ENCODE results near the gene GIMAP2.
"Not testable (repeated sequence)": the region's sequence is repeated elsewhere in the genome, so short reads cannot be mapped to it uniquely, and the experiment has no call there.

Gene GIMAP2

DNA sequence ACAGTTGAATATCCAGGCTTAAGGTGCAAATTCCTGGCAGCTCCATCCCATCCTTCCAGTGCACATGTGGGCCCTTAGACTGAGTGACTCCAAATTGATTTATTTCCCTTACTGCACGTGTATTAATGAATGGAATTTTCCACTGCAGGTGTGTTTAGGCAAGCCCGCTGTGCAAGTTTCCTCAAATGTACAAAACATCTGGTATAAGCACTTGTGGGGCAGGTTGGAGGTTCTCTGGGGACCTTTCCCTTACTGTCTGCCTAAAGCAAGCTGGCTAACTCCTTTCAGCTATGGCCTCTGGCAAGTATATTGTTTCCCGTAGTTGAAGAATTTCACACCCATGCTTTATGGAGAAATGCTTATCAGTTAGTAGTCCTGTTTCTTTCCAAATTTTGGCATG, 28.0 kb upstream of the GIMAP2 start:
- Histone ChIP-seq H3K9ac (ENCODE audit: low read length) (no peak overlapping the region), H3K14ac (ENCODE audit: low read length in 2 of 2) (no peak overlapping the region), H3K27me3 (ENCODE audit: control insufficient read depth in 1 of 2, insufficient read depth in 1 of 2, low read length in 2 of 2) (no peaks in the 10 kb centered on the region), H3K4me1 (ENCODE audit: control insufficient read depth, insufficient read depth, low read depth, low read length) (no peaks in the 10 kb centered on the region), H2AK5ac (ENCODE audit: low read length, severe bottlenecking) (no peak overlapping the region), H3K4ac (ENCODE audit: low read depth in 1 of 2, low read length in 2 of 2) (no peak overlapping the region), H3K4me2 (ENCODE audit: low read length, poor library complexity, severe bottlenecking) (no peak overlapping the region), H2BK15ac (ENCODE audit: low read depth, poor library complexity, severe bottlenecking) (no peak overlapping the region), H2BK12ac (ENCODE audit: low read length in 2 of 2) (no peak overlapping the region), H2BK5ac (ENCODE audit: low read depth, low read length, poor library complexity, severe bottlenecking) (no peak overlapping the region), H3K9me3 (ENCODE audit: control insufficient read depth, low read length) (peaks cover 11% of the 10 kb centered on the region), H3K23ac (ENCODE audit: low read length in 2 of 2) (no peak overlapping the region), H4K8ac (ENCODE audit: low read length) (no peak overlapping the region), H2AFZ (ENCODE audit: low read depth, low read length) (no peak overlapping the region), H3K79me1 (replicated peaks; ENCODE audit: low read length, poor library complexity, severe bottlenecking) (no peaks in the 10 kb centered on the region), H3K18ac (ENCODE audit: low read depth in 1 of 2, low read length in 2 of 2) (no peak overlapping the region), H3K27ac (ENCODE audit: low read length, poor library complexity, severe bottlenecking) (no peak overlapping the region), H3K4me3 (ENCODE audit: insufficient read depth in 1 of 2, low read depth in 1 of 2, low read length in 2 of 2) (no peak overlapping the region), H3K36me3 (ENCODE audit: control insufficient read depth in 1 of 2, insufficient read depth in 2 of 2, low read depth in 1 of 2, low read length in 2 of 2) (no peaks in the 10 kb centered on the region), H2BK120ac (ENCODE audit: low read depth, low read length) (no peak overlapping the region), H4K91ac (ENCODE audit: low read length) (no peak overlapping the region)
- 73% methylated on average over 3 of the region's 3 CpGs for WGBS
- DNase-seq = no peak

DNA sequence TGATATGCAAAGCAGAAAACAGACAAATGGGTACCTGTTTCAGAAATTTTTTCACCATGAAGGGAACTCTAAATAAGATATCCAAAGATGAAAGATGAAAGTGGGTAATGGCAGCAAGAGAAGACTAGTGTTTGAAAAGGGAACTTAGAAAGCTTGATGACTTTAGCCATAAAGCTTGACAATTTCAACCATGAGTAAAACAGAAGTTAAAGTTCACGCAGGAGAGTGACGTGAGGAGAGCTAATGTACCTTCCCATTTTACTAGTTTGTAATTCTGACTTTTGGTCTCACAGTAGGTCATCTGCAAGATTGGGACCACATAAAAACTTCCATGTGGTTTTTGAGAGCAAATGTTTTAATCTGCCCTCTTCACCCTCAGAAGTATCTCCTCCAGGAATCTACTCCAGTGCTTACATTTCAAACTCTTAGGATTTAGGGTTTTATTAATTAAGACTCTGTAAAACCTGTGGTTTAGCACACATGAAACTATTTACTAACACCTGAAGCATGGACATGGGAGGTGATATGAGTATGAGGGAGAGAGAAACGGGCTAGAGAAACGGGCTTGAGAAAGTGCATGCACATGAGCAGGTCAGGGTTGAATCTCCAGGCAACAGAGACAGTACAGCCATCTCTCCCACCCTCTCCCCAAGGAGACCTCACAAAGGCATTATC, 24.4 kb upstream of the GIMAP2 start:
- Histone ChIP-seq H3K18ac (ENCODE audit: low read depth in 1 of 2, low read length in 2 of 2) (no peak overlapping the region), H2AFZ (ENCODE audit: low read depth, low read length) (no peak overlapping the region), H3K4me2 (ENCODE audit: low read length, poor library complexity, severe bottlenecking) (no peak overlapping the region), H3K9ac (ENCODE audit: low read length) (no peak overlapping the region), H4K8ac (ENCODE audit: low read length) (no peak overlapping the region), H3K4ac (ENCODE audit: low read depth in 1 of 2, low read length in 2 of 2) (no peak overlapping the region), H4K91ac (ENCODE audit: low read length) (no peak overlapping the region), H3K14ac (ENCODE audit: low read length in 2 of 2) (no peak overlapping the region), H2BK15ac (ENCODE audit: low read depth, poor library complexity, severe bottlenecking) (no peak overlapping the region), H3K23ac (ENCODE audit: low read length in 2 of 2) (no peak overlapping the region), H2AK5ac (ENCODE audit: low read length, severe bottlenecking) (no peak overlapping the region), H2BK5ac (ENCODE audit: low read depth, low read length, poor library complexity, severe bottlenecking) (no peak overlapping the region), H3K9me3 (ENCODE audit: control insufficient read depth, low read length) (peaks cover 6% of the 10 kb centered on the region), H3K4me1 (ENCODE audit: control insufficient read depth, insufficient read depth, low read depth, low read length) (no peaks in the 10 kb centered on the region), H3K79me1 (replicated peaks; ENCODE audit: low read length, poor library complexity, severe bottlenecking) (no peaks in the 10 kb centered on the region), H3K27me3 (ENCODE audit: control insufficient read depth in 1 of 2, insufficient read depth in 1 of 2, low read length in 2 of 2) (no peaks in the 10 kb centered on the region), H2BK12ac (ENCODE audit: low read length in 2 of 2) (no peak overlapping the region), H3K27ac (ENCODE audit: low read length, poor library complexity, severe bottlenecking) (no peak overlapping the region), H3K36me3 (ENCODE audit: control insufficient read depth in 1 of 2, insufficient read depth in 2 of 2, low read depth in 1 of 2, low read length in 2 of 2) (no peaks in the 10 kb centered on the region), H3K4me3 (ENCODE audit: insufficient read depth in 1 of 2, low read depth in 1 of 2, low read length in 2 of 2) (no peak overlapping the region), H2BK120ac (ENCODE audit: low read depth, low read length) (no peak overlapping the region)
- 100% methylated on average over 2 of the region's 4 CpGs for WGBS
- DNase-seq = no peak

- not testable (repeated sequence) for H4K8ac ChIP-seq (ENCODE audit: low read length); DNase-seq; H3K27ac ChIP-seq (ENCODE audit: low read length, poor library complexity, severe bottlenecking); H3K4me3 ChIP-seq (ENCODE audit: insufficient read depth in 1 of 2, low read depth in 1 of 2, low read length in 2 of 2); H3K9me3 ChIP-seq (ENCODE audit: control insufficient read depth, low read length); H3K79me1 ChIP-seq (replicated peaks; ENCODE audit: low read length, poor library complexity, severe bottlenecking); H3K27me3 ChIP-seq (ENCODE audit: control insufficient read depth in 1 of 2, insufficient read depth in 1 of 2, low read length in 2 of 2); H2BK5ac ChIP-seq (ENCODE audit: low read depth, low read length, poor library complexity, severe bottlenecking); H3K23ac ChIP-seq (ENCODE audit: low read length in 2 of 2); H3K9ac ChIP-seq (ENCODE audit: low read length); H3K4me2 ChIP-seq (ENCODE audit: low read length, poor library complexity, severe bottlenecking); H2BK15ac ChIP-seq (ENCODE audit: low read depth, poor library complexity, severe bottlenecking); H3K4me1 ChIP-seq (ENCODE audit: control insufficient read depth, insufficient read depth, low read depth, low read length); H2AFZ ChIP-seq (ENCODE audit: low read depth, low read length); H2BK120ac ChIP-seq (ENCODE audit: low read depth, low read length); H3K18ac ChIP-seq (ENCODE audit: low read depth in 1 of 2, low read length in 2 of 2); H2BK12ac ChIP-seq (ENCODE audit: low read length in 2 of 2); H2AK5ac ChIP-seq (ENCODE audit: low read length, severe bottlenecking); H3K4ac ChIP-seq (ENCODE audit: low read depth in 1 of 2, low read length in 2 of 2); H3K14ac ChIP-seq (ENCODE audit: low read length in 2 of 2); H4K91ac ChIP-seq (ENCODE audit: low read length); H3K36me3 ChIP-seq (ENCODE audit: control insufficient read depth in 1 of 2, insufficient read depth in 2 of 2, low read depth in 1 of 2, low read length in 2 of 2)
These were observed 22.7 kb upstream of the GIMAP2 start for GRCh38 chr7:150662821-150663220.

DNA sequence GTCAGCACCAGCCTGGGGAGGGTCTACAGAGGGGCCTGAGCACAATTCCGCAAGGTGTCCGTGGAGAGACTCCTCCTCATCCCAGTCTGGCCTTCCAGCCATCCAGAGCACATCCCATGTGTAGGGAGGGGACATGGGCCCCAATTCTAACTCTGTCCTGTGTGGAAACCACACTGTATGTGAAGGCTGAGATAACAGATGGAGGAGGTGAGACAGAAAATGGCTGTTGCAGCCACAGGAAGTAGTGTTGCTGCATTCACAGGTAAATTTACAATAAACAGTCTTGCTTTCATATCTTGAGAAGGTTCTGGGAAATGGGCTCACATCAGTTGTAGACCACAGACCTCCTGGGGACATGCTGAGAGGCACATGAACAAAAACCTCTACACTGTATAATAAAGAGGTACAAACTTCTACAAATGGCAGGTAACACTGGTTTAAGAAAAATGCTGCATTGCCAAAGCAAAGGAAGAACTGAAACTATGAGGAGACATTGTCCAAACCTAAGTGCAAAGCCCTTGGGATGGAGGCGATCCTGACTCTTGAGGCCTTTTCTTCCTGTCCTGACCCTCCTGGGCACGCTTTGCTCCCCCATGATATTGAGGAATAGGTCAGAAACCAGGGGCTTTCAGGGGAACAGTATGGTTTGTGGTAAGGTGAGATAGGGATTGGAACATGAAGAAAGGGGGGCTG, 21.6 kb upstream of the GIMAP2 start:
- H3K4ac ChIP-seq (ENCODE audit: low read depth in 1 of 2, low read length in 2 of 2) = no peak overlapping the region
- no peak overlapping the region for H3K23ac ChIP-seq (ENCODE audit: low read length in 2 of 2)
- H2BK12ac ChIP-seq (ENCODE audit: low read length in 2 of 2) = no peak overlapping the region
- DNase-seq = no peak
- H3K27ac ChIP-seq (ENCODE audit: low read length, poor library complexity, severe bottlenecking) = no peak overlapping the region
- no peak overlapping the region for H2BK5ac ChIP-seq (ENCODE audit: low read depth, low read length, poor library complexity, severe bottlenecking)
- no peak overlapping the region for H2AFZ ChIP-seq (ENCODE audit: low read depth, low read length)
- H3K9ac ChIP-seq (ENCODE audit: low read length) = no peak overlapping the region
- no peak overlapping the region for H2BK15ac ChIP-seq (ENCODE audit: low read depth, poor library complexity, severe bottlenecking)
- H3K4me1 ChIP-seq (ENCODE audit: control insufficient read depth, insufficient read depth, low read depth, low read length) = no peaks in the 10 kb centered on the region
- no peak overlapping the region for H2BK120ac ChIP-seq (ENCODE audit: low read depth, low read length)
- H3K4me2 ChIP-seq (ENCODE audit: low read length, poor library complexity, severe bottlenecking) = no peak overlapping the region
- H3K36me3 ChIP-seq (ENCODE audit: control insufficient read depth in 1 of 2, insufficient read depth in 2 of 2, low read depth in 1 of 2, low read length in 2 of 2) = no peaks in the 10 kb centered on the region
- H3K79me1 ChIP-seq (replicated peaks; ENCODE audit: low read length, poor library complexity, severe bottlenecking) = no peaks in the 10 kb centered on the region
- H3K4me3 ChIP-seq (ENCODE audit: insufficient read depth in 1 of 2, low read depth in 1 of 2, low read length in 2 of 2) = no peak overlapping the region
- no peak overlapping the region for H2AK5ac ChIP-seq (ENCODE audit: low read length, severe bottlenecking)
- no peak overlapping the region for H4K91ac ChIP-seq (ENCODE audit: low read length)
- H3K14ac ChIP-seq (ENCODE audit: low read length in 2 of 2) = no peak overlapping the region
- no peak overlapping the region for H4K8ac ChIP-seq (ENCODE audit: low read length)
- peaks cover 6% of the 10 kb centered on the region for H3K9me3 ChIP-seq (ENCODE audit: control insufficient read depth, low read length)
- H3K27me3 ChIP-seq (ENCODE audit: control insufficient read depth in 1 of 2, insufficient read depth in 1 of 2, low read length in 2 of 2) = no peaks in the 10 kb centered on the region
- no peak overlapping the region for H3K18ac ChIP-seq (ENCODE audit: low read depth in 1 of 2, low read length in 2 of 2)
- WGBS = 53% methylated on average over 4 of the region's 4 CpGs

Measured in mesenchymal stem cell (in vitro differentiated cells and primary cell).